ENCODE measurements around the gene EDDM13. TPM values are rescaled to one million over a fixed set of nuclear protein-coding genes. Genes with fewer than 3 reads are reported as not detected.

EDDM13 gene
- polyA plus RNA-seq, 2 of the 4 experiments (the other 2 are of a cell fraction) = not detected

- POLR2A ChIA-PET = interaction anchor here (0.7 to 1.1 kb wide), 3 partner anchors 63 to 141 kb away, joined by 3 to 7 read pairs (median 4); no protein-coding TSS in a partner anchor
- TF ChIP-seq CTCF (IDR thresholded peaks at IDR 0.05) (peak; percentile 35; the same call in 2 of the 3 replicates), CHD4 (IDR thresholded peaks at IDR 0.05; ENCODE audit: borderline replicate concordance) (no peak), RFX5 (IDR thresholded peaks at IDR 0.05) (no peak), SMC3 (IDR thresholded peaks at IDR 0.05) (peak; percentile 19; the same call in 1 of the 3 replicates), RAD21 (conservative IDR thresholded peaks at IDR 0.05 in 1 of 2, IDR thresholded peaks at IDR 0.05 in 1 of 2) (peak; percentile 20 to 67; a peak in 3 of 5 replicates), EHMT2 (IDR thresholded peaks at IDR 0.05; ENCODE audit: low read depth) (peak; percentile 83), RNF2 (IDR thresholded peaks at IDR 0.05; ENCODE audit: borderline replicate concordance, low read depth) (no peak), USF2 (IDR thresholded peaks at IDR 0.05) (no peak)
- ATAC-seq (peak; percentile 83 to 96; a peak in 5 of 6 replicates), DNase-seq (ENCODE audit: low read depth in 1 of 2, low spot score in 1 of 2) (peak; percentile 68 to 87), FAIRE-seq (no peak)
- CTCF ChIA-PET = interaction anchor here (0.6 to 5.6 kb wide), 36 partner anchors 8 to 620 kb away, joined by 3 to 51 read pairs (median 4); partner anchors contain the start of gene ZSCAN5A
- Histone ChIP-seq H3K4me2 (no peak overlapping the region), H3K4me3 (no peak overlapping the region), H3K27ac (no peak overlapping the region), H3K9me3 (peaks cover 28% of the 10 kb centered on the region), H3K4me1 (no peaks in the 10 kb centered on the region)
- WGBS (ENCODE audit: missing lambda C conversion rate) = 15% methylated on average over 10 of the region's 10 CpGs
These were observed 19.7 kb upstream of the EDDM13 start for GRCh38 chr19:56252699-56253422.

GRCh38 chr19:56253737-56254136 lies 18.8 kb upstream of the EDDM13 start:
- peak; percentile 44 to 72 for DNase-seq (ENCODE audit: low read depth in 1 of 2, low spot score in 1 of 2)
- peak; percentile 59 to 70 for TF ChIP-seq RAD21 (conservative IDR thresholded peaks at IDR 0.05 in 1 of 2, IDR thresholded peaks at IDR 0.05 in 1 of 2)
- peak; percentile 54 for TF ChIP-seq SMC3 (IDR thresholded peaks at IDR 0.05)
- TF ChIP-seq CTCF (IDR thresholded peaks at IDR 0.05) = peak; percentile 56
- no peak for TF ChIP-seq HES2 (IDR thresholded peaks at IDR 0.05)
- TF ChIP-seq ELK1 (IDR thresholded peaks at IDR 0.05; ENCODE audit: low read depth, low read length) = no peak
- H3K9me3 ChIP-seq = peaks cover 25% of the 10 kb centered on the region
- WGBS (ENCODE audit: missing lambda C conversion rate) = 8% methylated on average over 5 of the region's 5 CpGs
- ChIA-PET POLR2A (interaction anchor here (0.6 to 1.1 kb wide), 4 partner anchors 62 to 323 kb away, joined by 3 to 7 read pairs (median 3); no protein-coding TSS in a partner anchor), CTCF (interaction anchor here (0.6 to 5.6 kb wide), 31 partner anchors 8 to 1813 kb away, joined by 3 to 51 read pairs (median 4); partner anchors contain the start of gene ZSCAN5A)
- H3K4me1 ChIP-seq = no peaks in the 10 kb centered on the region
- no peak overlapping the region for H3K4me3 ChIP-seq
- no peak overlapping the region for H3K27ac ChIP-seq
- ATAC-seq = peak; percentile 61 to 80; a peak in 5 of 6 replicates
- FAIRE-seq = no peak
- no peak overlapping the region for H3K4me2 ChIP-seq

- WGBS (ENCODE audit: missing lambda C conversion rate) = 91% methylated on average over 12 of the region's 12 CpGs
- Histone ChIP-seq H3K4me1 (no peaks in the 10 kb centered on the region), H3K9me3 (peaks cover 6% of the 10 kb centered on the region; the same call in 2 of the 3 replicates), H3K4me2 (no peak overlapping the region), H3K4me3 (no peak overlapping the region), H3K27ac (no peak overlapping the region)
- ChIA-PET POLR2A (no interaction called here), CTCF (no interaction called here)
- ATAC-seq (no peak), DNase-seq (ENCODE audit: low read depth in 1 of 2, low spot score in 1 of 2) (no peak), FAIRE-seq (no peak)
- TF ChIP-seq FOSB (CRISPR knock-in tag; IDR thresholded peaks at IDR 0.05) (no peak), BHLHE40 (IDR thresholded peaks at IDR 0.05; ENCODE audit: low read depth, low read length) (no peak), ELK1 (IDR thresholded peaks at IDR 0.05; ENCODE audit: low read depth, low read length) (no peak), KDM5A (IDR thresholded peaks at IDR 0.05) (no peak), CHD2 (IDR thresholded peaks at IDR 0.05; ENCODE audit: low read length, partially characterized antibody) (no peak), GATA3 (IDR thresholded peaks at IDR 0.05; ENCODE audit: borderline replicate concordance) (no peak), KDM1A (IDR thresholded peaks at IDR 0.05; ENCODE audit: low read depth) (no peak), NR3C1 (IDR thresholded peaks at IDR 0.05) (no peak), HOXA7 (CRISPR knock-in tag; IDR thresholded peaks at IDR 0.05) (no peak), HMGXB4 (CRISPR knock-in tag; IDR thresholded peaks at IDR 0.05; ENCODE audit: borderline replicate concordance) (no peak), CHD4 (IDR thresholded peaks at IDR 0.05; ENCODE audit: borderline replicate concordance) (no peak)
These were observed 14.3 kb upstream of the EDDM13 start for GRCh38 chr19:56258272-56258671.

Data from A549 (cell line).